ENCODE measurements around the gene NGLY1.

- TF ChIP-seq CTCF (IDR thresholded peaks at IDR 0.05) (no peak), POLR2AphosphoS5 (IDR thresholded peaks at IDR 0.05) (no peak), EP300 (IDR thresholded peaks at IDR 0.05) (no peak), POLR2A (IDR thresholded peaks at IDR 0.05) (no peak)
Measured at GRCh38 chr3:25817107-25817506, 33.9 kb upstream of the NGLY1 start.

All from sigmoid colon (tissue), 4 donors.